HG02571 (cell line): ENCODE results near the gene TXNDC17.
"Not testable (repeated sequence)": the region's sequence is repeated elsewhere in the genome, so short reads cannot be mapped to it uniquely, and the experiment has no call there.

Source experiments
- ATAC-seq: cut with Tn5 transposase; IDR thresholded peaks from one replicate; pipeline ENCODE4 v1.9.1; 2021; ENCODE audit warnings: mild to moderate bottlenecking, moderate library complexity; ENCODE audit not compliant: unreplicated experiment

TXNDC17 gene

GRCh38 chr17:6636616-6637457 is 4.0 kb upstream of the TXNDC17 start:
- no peak for ATAC-seq

- no peak for ATAC-seq
Measured at GRCh38 chr17:6637458-6637840, 3.4 kb upstream of the TXNDC17 start.

- no peak for ATAC-seq
Measured at GRCh38 chr17:6638046-6638908, 2.6 kb upstream of the TXNDC17 start.

GRCh38 chr17:6639014-6639585 is 1.8 kb upstream of the TXNDC17 start:
- no peak for ATAC-seq

DNA sequence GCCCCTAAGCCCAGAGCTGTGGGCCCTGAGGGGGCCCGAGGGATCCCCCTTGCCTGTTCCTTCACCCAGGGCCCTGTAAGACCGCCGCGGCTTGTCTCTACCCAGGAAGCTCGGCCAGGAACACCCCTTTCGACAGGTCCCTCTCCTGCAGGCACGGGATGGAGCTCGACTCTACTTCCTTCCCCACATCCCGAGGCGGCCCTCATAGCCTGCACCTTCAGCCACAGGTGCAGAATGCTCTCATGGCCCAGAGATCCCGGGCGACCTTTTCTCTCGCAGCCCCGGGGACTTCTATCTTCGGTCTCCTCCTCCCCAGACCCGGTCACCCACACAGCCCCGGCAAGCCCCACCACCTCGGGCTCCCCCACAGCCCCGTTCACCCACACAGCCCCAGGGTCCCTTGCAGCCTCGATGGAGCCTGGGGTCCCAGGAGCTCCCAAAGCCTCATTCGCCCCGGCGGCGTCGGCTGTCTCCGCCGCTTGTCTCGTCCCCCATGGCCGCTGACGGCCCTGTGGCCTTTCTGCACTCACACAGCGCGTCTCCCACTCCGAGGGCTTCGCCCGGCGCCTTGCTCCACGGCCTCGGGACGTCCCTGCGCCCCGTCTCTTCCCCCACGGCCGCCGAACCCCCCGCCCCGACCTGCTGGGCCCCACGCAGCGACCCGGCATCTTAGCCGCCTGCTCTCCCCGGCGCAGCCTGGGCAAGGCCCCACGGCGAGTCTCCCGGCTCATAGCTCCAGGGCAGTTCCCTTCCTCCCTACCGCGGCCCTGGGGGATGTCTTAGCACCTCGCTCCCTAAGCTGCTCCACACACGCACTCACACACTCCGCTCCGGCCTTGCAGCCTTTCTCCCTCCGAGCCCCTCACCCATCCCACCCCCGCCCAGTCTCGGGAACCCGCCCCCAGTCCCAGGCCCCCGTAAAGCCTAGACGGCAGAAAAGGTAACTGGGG is 999 bp upstream of the TXNDC17 start:
- ATAC-seq, result no peak

DNA sequence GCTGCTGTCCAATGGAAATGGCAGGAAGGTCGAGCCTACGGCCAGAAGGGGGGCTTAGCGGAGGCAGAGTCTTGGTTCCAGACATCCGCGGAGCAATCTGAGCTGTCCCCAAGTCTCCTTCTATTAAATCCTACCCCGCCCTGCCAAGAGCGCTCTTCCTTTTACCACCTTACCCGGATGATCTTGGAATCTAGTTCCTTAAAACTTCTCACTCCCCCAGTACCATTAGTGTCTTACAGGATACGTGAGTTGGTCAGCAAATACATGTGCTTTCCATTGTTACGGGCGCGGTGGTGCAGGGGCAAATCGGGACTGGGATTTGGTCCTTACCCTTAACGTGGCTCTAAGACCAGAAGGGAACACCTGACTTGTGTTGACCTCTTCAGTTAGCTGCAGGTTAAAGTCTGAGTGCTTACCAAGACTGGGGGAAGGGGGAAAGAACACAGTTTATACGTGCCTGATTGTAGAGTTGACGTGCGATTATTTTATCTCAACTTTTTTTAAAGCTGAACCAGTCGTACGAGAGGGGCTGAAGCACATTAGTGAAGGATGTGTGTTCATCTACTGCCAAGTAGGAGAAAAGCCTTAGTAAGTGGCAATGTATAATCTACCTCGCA is 495 bp downstream of the TXNDC17 start:
- peak; percentile 7 for ATAC-seq

DNA sequence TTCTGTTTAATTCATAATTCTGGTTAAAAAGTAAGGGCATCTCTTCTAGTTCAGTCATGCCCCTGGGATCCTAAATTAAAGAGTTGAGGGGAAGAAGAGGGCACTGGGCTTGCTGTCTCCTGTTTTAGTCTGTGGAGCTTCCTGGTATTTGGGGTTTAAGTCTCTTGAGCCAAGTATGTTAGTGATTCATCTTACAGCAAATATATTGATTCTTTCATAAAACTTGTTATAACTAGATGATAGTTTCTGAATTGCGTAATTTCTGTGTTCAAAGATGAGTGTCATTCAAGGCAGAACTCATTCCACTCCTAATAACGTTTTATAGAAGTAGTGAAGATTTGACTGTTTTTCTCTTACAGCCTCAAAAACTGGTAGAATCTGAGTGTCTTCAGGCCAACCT is 1.7 kb downstream of the TXNDC17 start:
- no peak for ATAC-seq

DNA sequence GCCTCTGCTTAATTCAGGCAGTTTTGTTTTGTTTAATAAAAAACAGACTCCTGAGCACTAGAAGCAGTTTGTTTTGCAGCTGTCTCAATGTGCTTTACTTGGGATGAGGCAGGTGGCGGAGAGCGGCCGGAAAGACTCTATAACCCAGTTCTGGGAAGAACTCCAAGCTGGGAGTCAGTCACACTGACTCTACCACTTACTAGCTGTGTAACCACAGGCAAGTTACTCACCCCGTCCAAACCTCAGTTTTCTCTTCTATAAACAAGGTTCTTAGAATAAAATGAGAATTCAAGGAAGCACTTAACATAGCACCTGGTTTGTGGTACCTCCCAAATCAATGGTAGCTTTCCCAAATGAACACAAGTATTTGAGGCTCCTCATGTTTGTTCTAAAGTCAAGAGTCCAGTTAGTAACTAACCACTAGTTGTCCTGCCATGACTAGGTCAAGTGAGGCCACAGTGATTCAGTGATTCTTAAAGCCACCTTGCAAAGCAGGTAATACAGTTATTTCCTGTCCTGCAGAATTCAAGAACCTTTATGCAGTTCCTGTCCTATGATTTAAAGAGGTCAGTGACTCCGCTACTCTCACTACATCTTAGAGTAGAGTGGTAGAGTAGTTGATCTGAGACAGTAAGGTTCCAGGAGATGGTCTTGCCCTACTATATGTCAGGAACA is 2.7 kb downstream of the TXNDC17 start:
- ATAC-seq, result no peak

DNA sequence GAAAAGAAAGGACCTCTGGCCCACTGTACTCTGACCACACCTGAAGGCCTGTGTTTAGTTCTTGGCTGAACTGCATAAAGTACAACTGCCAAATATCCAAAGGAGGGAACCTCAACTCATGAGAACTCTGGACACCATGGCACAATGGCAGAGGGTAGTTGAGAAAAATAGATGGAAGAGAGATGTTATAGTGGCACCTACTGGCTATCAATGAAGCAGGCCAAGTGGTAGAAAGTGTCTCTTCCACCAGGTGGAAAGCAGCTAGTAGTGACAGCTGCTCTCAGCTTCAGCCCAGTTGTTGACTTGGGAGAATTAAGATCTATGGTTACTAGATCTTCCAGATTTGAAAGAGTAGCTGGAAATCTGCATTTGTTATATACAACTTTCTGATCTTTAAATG is 7.3 kb downstream of the TXNDC17 start:
- no peak for ATAC-seq

DNA sequence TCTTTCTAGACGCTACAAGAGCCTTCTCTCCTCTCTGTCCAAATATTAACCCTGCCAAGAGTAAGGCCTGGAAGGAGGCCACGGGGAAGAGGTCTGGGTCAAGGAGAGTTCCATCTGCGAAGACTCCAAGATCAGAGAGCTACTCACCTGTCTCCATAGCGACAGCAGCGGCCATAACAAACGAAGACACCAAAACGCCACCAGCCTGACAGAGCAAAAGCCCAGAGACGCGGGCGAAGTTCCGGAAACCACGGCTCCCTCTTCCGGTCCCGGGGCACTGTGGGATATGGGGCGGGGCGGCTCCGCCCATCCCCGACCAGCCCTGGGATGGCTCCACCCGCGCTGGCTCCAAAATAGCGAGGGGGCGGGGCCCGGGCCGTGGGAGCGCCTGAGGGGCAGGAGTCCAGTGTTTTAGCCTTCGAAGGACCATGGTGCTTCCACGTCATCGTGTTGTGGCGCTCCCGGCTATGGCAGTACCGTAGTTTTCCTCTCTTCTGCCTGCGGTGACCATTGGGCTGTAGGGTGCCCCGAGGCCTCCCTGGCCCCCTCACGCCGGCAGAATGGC is 10.6 kb downstream of the TXNDC17 start, which contains the start of the genes C17orf100 and MED31:
Gene C17orf100, plus strand, starts transcription at position 409 of the 565 bp plus-strand sequence. Its CDS starts 152 bp downstream, at position 561.
Gene MED31, minus strand, starts transcription at position 252 of the 565 bp plus-strand sequence. Its CDS starts 77 bp downstream, at position 175.
- peak; percentile 89 for ATAC-seq

- no peak for ATAC-seq
Measured at GRCh38 chr17:6651919-6652452, 11.1 kb downstream of the TXNDC17 start.

GRCh38 chr17:6654841-6655731 is 14.2 kb downstream of the TXNDC17 start:
- ATAC-seq, result no peak

DNA sequence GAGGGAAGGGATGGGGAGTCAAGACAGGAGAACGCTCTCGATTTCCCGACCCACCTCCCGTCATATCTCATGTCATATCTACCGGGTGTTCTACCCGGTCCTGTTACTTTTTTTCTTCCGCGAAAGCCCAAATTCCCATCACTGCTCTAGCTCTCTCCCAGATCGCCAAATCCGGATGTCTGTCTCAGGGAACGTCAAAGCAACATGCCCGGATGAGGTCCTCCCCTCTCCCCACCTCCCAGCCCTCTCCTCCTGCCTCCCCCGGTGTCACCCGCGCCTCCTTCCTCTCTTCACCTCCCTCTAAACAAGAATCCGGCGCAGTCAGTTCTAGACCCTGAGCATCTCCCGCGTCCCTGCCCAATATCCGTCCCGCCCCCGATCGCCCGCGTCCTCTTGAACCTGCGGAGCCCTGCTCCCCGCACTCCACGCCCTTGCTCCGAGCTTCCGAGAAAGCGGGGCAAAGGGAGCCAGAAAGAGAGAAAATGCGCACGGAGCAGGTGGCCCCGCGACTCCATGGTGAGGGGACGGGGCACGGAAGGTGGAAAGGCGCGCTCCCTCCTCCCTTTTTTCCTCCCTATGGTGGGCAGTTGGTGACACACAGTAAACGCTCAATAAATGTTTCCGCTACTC is 15.0 kb downstream of the TXNDC17 start:
- not testable (repeated sequence) for ATAC-seq

GRCh38 chr17:6656797-6657632 is 16.2 kb downstream of the TXNDC17 start:
- not testable (repeated sequence) for ATAC-seq

DNA sequence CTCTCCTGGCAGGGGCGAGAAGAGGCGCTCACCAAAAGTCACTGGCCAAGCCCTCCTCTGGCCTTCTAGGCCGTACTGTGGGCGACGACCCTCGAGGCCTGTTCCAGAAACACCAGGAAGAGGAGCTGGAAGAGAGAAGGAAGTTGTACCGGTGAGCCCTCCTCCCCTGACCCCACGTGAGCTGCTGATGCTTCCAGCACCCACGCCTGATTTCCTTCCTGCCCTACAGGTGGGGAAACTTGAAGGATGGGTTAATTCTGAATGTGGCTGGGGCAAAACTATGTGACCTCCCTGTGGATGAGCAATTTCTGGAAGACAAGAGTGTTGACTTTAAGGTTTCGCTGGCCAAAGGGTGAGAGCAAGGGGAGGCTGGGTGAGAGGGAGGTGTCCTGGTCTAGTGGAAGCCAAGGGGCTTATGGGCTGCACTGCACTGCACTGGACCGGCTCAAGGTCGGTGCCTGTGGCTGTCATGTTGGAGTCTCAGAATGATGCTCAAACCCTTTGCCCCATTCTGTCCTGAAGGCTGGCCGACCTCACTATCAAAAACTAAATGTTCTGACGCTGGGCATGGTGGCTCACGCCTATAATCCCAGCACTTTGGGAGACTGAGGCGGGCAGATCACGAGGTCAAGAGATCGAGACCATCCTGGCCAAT is 16.9 kb downstream of the TXNDC17 start:
- no peak for ATAC-seq

- ATAC-seq, result not testable (repeated sequence)
Measured at GRCh38 chr17:6658411-6658810, 17.6 kb downstream of the TXNDC17 start.
